ENCODE measurements around the gene DHPS. TPM values are rescaled to one million over a fixed set of nuclear protein-coding genes. Genes with fewer than 3 reads are reported as not detected.

DHPS gene
- total and polyA plus RNA-seq, 2 of the 13 experiments (the other 11 are each of a cell fraction or from before 2014, with no cell fraction given), result 43.3 to 84.3 TPM

DNA sequence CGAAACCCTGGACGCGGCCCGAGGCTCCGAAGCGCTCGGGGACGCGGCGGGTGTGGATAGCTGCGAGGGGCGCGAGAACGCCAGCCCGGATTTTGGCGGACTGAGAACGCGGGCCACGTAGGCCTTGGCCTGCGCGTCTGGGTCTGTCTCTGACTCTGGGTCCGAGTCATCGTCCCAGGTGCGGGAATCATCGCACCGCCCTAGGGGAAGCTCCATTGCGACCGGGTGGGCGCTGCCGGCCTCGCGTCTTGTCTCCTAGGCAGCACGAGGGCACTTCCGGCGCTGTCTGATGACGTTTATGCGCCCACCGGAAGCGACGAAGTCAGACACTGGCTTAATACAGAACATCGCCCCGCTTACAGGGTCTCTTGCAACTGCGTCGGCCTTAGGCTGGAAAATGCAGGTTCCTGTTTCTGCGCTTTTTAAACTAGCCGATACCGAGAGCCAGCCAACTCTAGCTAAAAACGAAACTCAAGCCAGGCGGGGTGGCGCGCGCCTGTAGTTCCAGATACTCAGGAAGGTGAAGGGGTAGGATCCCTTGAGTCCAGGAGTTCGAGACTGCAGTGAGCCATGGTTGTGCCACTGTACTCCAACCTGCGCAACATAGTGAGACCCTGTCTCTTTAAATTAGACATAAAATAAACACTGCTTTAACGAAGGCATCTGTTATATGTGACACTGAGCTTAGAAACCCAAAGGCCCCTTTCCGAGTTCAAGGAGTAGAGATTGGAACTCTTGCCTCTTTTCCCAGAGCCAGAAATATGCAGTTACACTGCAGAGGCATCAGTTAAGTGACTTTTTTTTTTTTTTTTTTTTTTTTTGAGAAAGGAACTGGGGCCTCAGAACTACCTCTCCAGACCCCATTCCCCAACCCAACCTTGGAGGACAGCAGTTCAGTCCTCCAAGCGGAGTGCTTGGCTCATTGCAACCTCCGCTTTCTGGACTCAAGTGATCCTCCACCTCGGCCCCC is 15.0 kb upstream of the DHPS start, which contains the start of gene FBXW9 (continued):
- TF ChIP-seq ZFAT (CRISPR knock-in tag; conservative IDR thresholded peaks at IDR 0.05), result no peak
- TF ChIP-seq, protein P1, sequence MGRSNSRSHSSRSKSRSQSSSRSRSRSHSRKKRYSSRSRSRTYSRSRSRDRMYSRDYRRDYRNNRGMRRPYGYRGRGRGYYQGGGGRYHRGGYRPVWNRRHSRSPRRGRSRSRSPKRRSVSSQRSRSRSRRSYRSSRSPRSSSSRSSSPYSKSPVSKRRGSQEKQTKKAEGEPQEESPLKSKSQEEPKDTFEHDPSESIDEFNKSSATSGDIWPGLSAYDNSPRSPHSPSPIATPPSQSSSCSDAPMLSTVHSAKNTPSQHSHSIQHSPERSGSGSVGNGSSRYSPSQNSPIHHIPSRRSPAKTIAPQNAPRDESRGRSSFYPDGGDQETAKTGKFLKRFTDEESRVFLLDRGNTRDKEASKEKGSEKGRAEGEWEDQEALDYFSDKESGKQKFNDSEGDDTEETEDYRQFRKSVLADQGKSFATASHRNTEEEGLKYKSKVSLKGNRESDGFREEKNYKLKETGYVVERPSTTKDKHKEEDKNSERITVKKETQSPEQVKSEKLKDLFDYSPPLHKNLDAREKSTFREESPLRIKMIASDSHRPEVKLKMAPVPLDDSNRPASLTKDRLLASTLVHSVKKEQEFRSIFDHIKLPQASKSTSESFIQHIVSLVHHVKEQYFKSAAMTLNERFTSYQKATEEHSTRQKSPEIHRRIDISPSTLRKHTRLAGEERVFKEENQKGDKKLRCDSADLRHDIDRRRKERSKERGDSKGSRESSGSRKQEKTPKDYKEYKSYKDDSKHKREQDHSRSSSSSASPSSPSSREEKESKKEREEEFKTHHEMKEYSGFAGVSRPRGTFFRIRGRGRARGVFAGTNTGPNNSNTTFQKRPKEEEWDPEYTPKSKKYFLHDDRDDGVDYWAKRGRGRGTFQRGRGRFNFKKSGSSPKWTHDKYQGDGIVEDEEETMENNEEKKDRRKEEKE (IDR thresholded peaks at IDR 0.05), result no peak
- TF ChIP-seq IRF2 (CRISPR knock-in tag; IDR thresholded peaks at IDR 0.05), result peak; percentile 83
- TF ChIP-seq ZNF710 (CRISPR knock-in tag; IDR thresholded peaks at IDR 0.05; ENCODE audit: borderline replicate concordance), result 0 out of 2 replicates have a peak, but pooled peaks have one; percentile 69
- peak; percentile 72; the same call in 1 of the 2 replicates for TF ChIP-seq SRF (IDR thresholded peaks at IDR 0.05; ENCODE audit: low read depth, low read length)
- 0 out of 2 replicates have a peak, but pooled peaks have one; percentile 84 for TF ChIP-seq ZNF44 (CRISPR knock-in tag; IDR thresholded peaks at IDR 0.05)
- TF ChIP-seq FOXA1 (IDR thresholded peaks at IDR 0.05), result no peak
- no peak for TF ChIP-seq FOXA1 (CRISPR knock-in tag; IDR thresholded peaks at IDR 0.05)
- no peak for TF ChIP-seq RORA (CRISPR knock-in tag; IDR thresholded peaks at IDR 0.05)
- TF ChIP-seq RARA (CRISPR knock-in tag; IDR thresholded peaks at IDR 0.05), result 0 out of 2 replicates have a peak, but pooled peaks have one; percentile 11
- no peak for TF ChIP-seq CREBL2 (CRISPR knock-in tag; IDR thresholded peaks at IDR 0.05; ENCODE audit: borderline replicate concordance)
- TF ChIP-seq HNF1B (CRISPR knock-in tag; IDR thresholded peaks at IDR 0.05), result peak; percentile 91; the same call in 1 of the 2 replicates
- peak; percentile 68; the same call in 1 of the 2 replicates for TF ChIP-seq ZNF350 (CRISPR knock-in tag; IDR thresholded peaks at IDR 0.05; ENCODE audit: borderline replicate concordance, low read depth)
